NCI-H1417 (cell line): ENCODE data around the gene FOXK1.

Experiments used
- DNase-seq, 3 experiments: peaks; one replicate each; lab custom pipeline; 2025; lab: John Stamatoyannopoulos, UW

The FOXK1 gene

DNA sequence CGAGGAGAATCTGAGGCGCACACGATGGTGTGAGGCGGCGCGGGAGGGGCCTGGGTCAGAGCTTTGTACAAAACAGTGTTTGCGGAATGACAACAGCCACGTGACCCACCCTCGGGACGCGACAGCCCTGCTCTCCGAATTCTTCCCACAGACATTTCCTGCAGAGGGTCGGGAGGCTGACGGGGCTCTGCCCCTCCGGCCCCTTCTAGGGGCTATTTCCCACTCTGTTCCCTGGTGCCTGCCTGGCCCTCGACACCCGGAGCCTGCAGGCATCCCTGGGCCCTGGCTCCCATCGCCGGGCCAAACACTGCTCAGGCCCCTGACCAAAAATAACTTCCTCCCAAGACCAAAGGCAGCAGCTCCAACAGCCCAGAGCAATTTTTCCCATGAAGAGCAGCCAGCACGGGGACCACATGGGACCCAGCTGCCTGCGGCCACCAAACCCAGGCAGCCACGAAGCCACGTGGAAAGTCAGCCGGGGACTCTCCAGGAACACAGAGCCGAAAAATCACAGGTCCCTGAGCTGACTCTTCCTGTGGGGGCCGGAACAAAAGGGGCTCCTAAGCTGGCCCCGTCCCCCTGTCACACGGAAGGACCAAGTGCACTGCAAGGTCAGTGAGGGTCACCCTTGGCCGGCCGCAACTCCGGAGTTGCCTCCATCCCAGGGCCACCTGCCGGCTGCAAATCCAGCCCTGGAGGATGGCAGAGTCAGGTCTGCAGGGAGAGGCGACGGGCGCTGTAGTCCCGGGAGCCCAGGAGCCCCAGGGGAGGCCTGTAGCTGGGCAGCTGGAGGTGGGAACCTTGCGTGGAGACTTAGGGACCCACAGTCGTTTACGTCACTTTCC lies 137.7 kb downstream of the FOXK1 start:
- DNase-seq = no peak

DNA sequence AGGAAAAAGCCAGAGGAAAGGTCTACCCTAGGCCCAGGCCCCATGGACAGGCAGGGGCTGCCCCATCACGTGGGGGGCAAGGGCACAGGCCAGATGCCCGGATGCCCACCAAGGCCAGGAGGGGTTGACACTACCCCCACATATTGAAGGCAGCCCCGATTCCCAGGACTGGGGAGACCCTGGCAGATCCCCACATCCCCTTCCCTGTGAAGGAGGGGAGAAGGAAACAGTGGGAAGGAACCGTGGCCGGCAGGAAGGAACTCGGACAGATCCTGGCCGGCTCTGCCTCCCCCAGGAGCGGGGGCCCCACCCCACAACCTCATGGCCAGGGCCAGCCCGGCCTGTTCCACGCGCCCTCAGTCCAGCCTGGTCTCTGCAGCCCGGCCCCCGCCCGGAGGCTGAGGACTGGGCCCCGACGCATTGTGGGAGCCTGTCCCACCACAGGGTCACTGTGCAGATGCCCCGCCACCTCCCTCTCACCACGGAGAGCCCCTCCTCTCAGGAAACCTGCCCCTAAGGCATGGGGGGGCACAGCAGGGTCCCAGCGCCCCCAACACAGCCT lies 138.4 kb downstream of the FOXK1 start:
- no peak for DNase-seq
